ENCODE data around the gene SLC15A4. TPM values are rescaled to one million over a fixed set of nuclear protein-coding genes. Genes with fewer than 3 reads are reported as not detected.
"Not testable (repeated sequence)": the region's sequence is repeated elsewhere in the genome, so short reads cannot be mapped to it uniquely, and the experiment has no call there.

Gene SLC15A4
- total RNA-seq, 4 donors from 2014 or later = 20.8 to 50.3 (median 43.6) TPM

DNA sequence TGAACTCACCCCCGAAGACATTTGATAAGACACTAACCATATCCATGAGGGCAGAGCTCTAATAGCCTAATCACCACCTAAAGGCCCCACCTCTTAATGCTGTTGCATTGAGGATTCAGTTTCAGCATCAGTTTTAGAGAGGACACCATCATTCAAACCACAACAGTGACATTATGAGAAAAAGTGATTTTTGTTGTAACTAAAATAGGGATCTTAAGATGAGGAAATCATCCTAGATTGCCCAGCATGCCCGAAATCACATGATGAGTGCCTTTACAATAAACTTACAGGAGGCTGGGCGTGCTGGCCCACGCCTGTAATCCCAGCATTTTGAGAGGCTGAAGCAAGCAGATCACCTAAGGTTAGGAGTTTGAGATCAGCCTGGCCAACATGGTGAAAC is 19.8 kb upstream of the SLC15A4 start:
- TF ChIP-seq, protein P1, sequence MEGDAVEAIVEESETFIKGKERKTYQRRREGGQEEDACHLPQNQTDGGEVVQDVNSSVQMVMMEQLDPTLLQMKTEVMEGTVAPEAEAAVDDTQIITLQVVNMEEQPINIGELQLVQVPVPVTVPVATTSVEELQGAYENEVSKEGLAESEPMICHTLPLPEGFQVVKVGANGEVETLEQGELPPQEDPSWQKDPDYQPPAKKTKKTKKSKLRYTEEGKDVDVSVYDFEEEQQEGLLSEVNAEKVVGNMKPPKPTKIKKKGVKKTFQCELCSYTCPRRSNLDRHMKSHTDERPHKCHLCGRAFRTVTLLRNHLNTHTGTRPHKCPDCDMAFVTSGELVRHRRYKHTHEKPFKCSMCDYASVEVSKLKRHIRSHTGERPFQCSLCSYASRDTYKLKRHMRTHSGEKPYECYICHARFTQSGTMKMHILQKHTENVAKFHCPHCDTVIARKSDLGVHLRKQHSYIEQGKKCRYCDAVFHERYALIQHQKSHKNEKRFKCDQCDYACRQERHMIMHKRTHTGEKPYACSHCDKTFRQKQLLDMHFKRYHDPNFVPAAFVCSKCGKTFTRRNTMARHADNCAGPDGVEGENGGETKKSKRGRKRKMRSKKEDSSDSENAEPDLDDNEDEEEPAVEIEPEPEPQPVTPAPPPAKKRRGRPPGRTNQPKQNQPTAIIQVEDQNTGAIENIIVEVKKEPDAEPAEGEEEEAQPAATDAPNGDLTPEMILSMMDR (IDR thresholded peaks at IDR 0.05) = no peak
- DNase-seq (ENCODE audit: low spot score) (no peak), ATAC-seq (ENCODE audit: low FRiP score) (no peak)

DNA sequence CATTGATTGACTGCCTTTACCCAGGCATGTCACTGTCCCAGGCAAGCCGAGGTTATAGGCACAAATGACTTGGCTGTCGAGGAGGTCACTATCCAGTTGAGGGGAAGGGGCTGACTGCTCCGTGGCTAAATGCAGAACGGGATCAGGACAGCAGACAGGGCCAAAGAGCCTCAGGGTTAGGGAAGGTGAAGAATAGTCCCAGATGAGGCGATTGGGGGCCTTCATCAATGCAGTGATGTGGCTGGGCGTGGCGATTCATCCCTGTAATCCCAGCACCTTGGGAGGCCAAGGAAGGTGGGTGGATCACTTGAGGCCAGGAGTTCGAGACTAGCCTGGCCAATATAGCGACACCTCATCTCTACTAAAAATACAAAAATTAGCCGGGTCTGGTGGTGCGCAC is 18.8 kb upstream of the SLC15A4 start:
- DNase-seq (ENCODE audit: low spot score) = no peak
- TF ChIP-seq, protein P1 (IDR thresholded peaks at IDR 0.05) = no peak
- no peak for ATAC-seq (ENCODE audit: low FRiP score)

DNA sequence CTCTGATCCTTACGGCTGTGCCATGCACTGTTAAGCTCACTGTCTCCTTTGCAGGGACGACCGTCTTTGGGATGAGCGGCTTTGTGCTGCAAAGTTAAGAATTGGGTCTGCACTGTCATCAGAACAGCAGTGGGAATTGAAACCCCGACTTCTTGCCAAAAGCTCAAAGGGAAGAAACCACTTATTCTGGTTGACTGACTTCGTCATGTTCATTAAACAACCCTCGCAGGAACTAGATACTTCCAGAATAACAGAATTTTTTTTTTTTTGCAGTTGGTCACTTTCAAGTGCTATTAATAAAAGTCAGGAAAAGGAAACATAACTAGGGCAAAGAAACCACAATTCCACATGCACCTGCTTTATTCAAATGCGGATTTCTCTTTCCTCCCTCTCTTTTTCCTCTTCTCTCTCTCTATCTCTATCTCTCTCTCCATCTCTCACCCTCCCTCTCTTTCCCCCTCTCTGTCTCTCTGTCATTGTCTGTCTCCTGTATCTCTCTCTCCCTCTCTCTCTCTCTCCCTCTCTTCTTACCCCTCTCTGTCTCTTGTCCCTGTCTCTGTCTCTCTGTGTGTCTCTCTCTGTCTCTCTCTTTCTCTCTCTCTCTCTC is 17.2 kb upstream of the SLC15A4 start:
- ATAC-seq (ENCODE audit: low FRiP score) = no peak
- no peak for DNase-seq (ENCODE audit: low spot score)
- TF ChIP-seq, protein P1 (IDR thresholded peaks at IDR 0.05) = no peak

DNA sequence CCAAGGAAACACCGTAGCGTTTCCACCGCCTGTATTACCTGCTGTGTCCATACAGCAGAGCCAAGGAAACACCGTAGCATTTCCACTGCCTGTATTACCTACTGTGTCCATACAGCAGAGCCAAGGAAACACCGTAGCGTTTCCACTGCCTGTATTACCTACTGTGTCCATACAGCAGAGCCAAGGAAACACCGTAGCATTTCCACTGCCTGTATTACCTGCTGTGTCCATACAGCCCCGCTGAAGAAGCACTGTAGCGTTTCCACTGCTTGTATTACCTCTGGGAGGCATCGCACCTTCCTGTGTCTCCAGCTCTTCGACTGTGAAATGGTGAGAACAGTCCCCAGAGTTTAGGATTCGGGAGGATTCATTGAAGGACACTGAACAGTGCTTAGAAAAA is 16.1 kb upstream of the SLC15A4 start:
- not testable (repeated sequence) for DNase-seq (ENCODE audit: low spot score); ATAC-seq (ENCODE audit: low FRiP score)

DNA sequence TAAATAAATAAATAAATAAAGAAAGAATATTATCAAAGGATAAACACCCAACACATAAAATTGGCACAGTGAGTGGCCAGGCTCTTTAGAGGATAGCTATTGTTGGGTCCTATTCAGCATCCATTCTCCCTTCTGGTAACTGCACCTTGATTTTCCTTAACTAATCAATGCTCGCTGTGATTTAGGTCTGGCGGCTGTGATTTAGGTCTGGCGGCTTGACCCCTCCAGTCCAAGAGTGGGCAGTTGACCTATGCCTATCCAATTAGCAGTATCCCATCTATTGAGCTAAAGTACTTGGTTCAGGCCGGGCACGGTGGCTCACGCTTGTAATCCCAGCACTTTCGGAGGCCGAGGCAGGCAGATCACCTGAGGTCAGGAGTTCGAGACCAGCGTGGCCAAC is 9.7 kb upstream of the SLC15A4 start:
- ATAC-seq (ENCODE audit: low FRiP score) = no peak
- TF ChIP-seq, protein P1 (IDR thresholded peaks at IDR 0.05) = no peak
- DNase-seq (ENCODE audit: low spot score) = no peak

DNA sequence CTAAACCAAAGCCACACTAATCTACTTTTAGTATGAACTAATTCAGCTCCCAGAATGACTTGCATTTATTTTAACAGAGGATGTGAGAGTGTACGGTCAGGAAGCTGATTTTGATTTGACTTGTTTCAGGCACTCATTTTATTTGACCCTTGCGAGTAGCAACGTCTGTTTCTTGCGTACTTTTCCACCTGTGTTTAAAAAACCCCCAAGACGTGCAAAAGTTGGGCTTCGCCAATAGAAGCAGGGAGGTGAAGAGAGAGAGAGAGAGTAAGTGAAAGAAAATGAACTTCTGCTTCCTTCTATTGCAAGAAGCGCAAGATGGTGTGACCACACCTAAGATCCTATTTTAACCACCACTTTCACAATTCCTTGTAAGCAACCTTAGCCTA is 6.7 kb upstream of the SLC15A4 start:
- TF ChIP-seq, protein P1 (IDR thresholded peaks at IDR 0.05) = no peak
- DNase-seq (ENCODE audit: low spot score) (no peak), ATAC-seq (ENCODE audit: low FRiP score) (no peak)

DNA sequence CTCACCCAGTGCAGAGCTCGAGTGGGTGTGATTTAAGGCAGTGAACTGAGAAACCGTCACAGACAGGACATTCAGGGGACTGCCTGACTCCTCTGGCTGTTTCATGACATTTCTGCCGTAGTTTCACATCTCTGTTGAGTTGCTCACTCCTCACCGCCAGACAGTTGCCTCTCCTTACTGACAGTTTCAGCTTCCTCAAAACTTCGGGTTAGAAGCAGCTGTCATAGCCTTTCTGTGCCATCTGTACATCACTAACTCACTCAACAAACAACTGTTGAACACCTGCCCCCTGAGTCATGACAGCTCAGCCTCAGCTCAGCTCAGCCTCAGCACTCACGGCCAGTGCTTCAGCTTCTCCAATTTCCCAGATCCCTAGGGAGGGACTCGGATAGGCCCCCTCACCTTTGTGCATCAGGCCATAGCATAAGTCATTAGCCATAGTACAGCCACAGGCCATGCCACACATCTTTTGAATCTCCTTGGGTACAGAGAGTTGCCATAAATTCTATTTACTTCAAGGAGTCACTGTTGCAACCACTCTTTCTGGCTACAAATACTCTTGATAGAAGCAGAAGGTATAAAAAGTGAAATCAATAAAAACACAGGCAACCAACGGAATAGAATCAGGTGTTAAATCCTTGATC is 6.2 kb upstream of the SLC15A4 start:
- DNase-seq (ENCODE audit: low spot score) = no peak
- ATAC-seq (ENCODE audit: low FRiP score) = peak; percentile 51
- TF ChIP-seq, protein P1 (IDR thresholded peaks at IDR 0.05) = no peak
